ACHN (cell line): Measurements from ENCODE around the gene HEG1.

Experiments used
- DNase-seq: peaks from one replicate; pipeline ENCODE4 v3.0.0-alpha.2; 2015
- in situ Hi-C: cut with HindIII; loops from 2 replicates; pipeline ENCODE4 v1.10.0; 2017; ENCODE audit warnings: low sequenced_read_pairs, low pct_ligation_motif_present, low pct_unique_long_range_greater_than_20kb

Gene HEG1

DNA sequence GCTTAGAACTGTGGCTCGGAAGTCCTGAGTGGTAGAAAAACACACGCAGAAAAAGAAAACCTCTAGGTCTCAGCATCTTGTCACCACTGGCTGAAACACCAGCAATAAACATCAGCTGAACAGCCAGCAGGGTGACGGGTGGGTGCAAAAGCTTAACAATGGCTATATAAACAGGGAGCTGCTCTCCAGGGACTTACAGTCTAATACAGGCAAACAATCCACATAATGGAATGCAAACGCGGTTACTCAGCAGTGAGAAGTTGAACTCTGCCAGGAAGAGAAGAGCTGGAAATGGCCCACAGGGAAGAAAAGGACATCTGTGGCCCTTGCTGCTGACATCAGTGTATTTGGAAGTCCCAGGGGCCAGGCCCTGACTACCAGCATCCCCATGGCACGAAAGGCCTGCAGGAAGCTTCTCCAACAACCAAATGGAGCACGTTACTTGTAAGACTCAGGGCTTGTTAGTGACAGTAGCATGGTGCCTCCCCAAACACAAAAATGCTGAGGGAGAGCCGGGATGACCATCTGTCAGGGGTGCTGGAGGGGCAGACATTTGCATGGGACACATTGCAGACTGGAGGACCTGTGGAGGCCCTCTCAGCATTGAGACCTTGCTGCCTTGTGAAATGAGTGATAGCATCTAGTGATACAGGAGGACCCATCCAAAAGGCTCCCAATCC lies 3.0 kb downstream of the HEG1 start:
- in situ Hi-C loops: no loop called here
- DNase-seq: peak; percentile 51

- in situ Hi-C loops: no loop called here
- DNase-seq: peak; percentile 61
These were observed 3.8 kb downstream of the HEG1 start for GRCh38 chr3:125051715-125052581.

DNA sequence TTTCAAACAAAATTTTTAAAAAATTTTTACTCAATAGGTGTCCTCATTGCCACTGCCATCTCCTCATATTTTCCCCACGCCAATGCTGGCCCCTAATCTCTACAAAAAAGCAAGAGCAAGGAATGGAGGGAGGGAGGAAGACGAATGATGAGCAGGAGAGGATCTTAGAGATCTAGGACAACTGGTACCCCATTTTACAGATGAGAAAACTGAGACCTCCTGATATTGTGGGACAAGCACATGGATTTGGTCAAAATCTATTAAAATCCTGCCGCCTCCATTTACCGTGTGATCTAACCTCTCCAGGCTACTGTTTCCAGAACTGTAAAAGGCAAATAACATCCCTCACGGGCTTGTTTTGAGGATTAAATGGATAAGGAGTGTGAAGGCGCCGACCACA lies 4.6 kb downstream of the HEG1 start:
- DNase-seq: no peak
- in situ Hi-C loops: no loop called here

DNA sequence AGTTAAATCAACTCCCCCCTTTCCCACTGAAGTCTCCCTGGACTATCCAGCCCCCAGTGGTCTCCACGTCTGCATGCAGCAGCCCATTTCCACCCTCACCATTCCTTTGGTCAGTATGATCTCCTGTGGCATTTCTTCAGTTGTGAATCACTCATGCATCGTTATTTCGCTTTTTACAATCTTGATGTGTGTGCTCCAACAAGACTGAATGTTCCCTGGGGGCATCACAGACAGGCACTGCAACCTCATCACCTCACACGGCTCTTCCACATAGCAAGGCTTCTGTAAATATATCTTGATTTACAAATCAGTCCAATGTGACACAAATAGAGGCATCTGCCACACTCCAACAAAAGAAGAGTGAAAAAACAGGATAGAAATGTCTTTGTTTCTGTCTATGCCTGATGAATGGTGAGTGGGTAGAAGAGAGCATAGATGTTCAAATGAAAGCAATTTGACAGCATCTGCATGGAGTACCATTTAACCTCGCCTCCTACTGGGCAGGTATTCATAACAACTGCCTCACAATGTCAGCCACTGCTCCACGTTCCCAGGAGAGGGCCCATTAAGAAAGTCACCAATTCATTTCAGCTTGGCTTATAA lies 5.2 kb downstream of the HEG1 start:
- DNase-seq: no peak
- in situ Hi-C loops: no loop called here

DNA sequence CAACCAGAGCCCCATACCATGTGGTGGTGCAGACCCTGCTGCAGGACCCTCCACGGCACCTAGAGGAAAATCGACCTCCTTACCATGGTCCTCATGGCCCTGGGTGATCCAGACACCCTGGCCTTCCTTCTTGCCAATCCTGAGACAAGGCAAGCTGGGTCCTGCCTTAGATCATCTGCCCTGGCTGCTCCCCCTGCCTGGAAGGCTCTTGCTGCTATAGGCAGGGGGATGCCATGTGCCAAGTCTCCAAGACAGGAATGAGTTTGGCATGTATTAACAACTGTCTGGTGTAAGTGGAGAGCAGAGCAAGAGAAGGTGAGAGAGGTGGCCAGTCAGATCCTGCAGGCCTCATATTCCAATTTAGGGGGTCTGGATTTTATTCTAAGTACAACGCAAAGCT lies 7.5 kb downstream of the HEG1 start:
- in situ Hi-C loops: no loop called here

DNA sequence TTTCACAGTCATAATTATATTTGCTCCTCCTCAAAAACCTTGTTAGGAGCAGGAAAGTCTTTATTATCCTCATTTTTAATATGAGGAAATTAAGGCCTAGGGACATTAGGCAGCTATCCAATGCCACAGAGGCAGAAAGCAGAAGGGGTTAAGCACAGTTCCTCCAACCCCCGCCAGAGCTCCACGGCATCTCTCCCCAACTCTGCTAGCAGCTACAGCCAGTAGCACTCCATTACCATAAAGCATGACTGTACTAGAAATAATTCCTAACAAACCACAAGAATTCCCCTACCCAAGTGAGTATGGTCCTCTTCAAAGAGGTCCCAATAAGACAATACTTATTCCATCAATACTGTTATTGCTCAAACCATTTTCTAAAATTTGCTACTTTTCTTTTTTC lies 9.8 kb downstream of the HEG1 start:
- in situ Hi-C loops: no loop called here
- DNase-seq: peak; percentile 84

More for the DNA sequence above, 7.5 kb downstream of the HEG1 start:
- DNase-seq: no peak

GRCh38 chr3:125045194-125045593 lies 10.6 kb downstream of the HEG1 start:
- in situ Hi-C loops: no loop called here
- DNase-seq: no peak

DNA sequence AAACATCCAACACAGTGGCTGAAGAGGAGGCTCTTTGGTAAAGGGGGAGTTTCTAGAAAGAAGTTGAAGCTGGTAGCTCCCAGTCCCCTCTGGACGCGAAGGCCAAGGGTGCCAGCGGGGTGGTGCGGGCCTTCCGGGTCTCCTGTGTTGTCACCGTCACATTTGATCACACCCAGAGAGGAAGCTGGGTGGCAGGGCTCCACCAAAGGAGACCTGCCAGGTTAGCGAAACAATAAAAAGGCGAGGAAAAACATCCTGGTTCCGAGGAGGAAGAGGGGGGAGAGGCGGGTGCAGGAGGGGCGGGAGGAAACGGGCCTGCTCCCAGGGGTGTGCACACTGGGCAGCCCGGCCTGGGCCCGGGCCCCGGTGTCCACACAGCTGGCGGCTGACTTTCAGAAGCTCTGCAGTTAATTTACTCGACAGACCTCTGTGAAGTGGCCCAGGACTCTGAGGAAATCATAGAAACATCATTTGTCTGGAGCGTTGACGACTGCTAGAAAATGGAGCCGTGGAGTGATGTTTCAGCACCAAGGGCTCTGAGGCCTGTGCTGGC lies 12.1 kb downstream of the HEG1 start:
- in situ Hi-C loops: no loop called here

GRCh38 chr3:125042725-125043406 lies 12.9 kb downstream of the HEG1 start:
- DNase-seq: no peak
- in situ Hi-C loops: no loop called here

More for the DNA sequence above, 12.1 kb downstream of the HEG1 start:
- DNase-seq: no peak

DNA sequence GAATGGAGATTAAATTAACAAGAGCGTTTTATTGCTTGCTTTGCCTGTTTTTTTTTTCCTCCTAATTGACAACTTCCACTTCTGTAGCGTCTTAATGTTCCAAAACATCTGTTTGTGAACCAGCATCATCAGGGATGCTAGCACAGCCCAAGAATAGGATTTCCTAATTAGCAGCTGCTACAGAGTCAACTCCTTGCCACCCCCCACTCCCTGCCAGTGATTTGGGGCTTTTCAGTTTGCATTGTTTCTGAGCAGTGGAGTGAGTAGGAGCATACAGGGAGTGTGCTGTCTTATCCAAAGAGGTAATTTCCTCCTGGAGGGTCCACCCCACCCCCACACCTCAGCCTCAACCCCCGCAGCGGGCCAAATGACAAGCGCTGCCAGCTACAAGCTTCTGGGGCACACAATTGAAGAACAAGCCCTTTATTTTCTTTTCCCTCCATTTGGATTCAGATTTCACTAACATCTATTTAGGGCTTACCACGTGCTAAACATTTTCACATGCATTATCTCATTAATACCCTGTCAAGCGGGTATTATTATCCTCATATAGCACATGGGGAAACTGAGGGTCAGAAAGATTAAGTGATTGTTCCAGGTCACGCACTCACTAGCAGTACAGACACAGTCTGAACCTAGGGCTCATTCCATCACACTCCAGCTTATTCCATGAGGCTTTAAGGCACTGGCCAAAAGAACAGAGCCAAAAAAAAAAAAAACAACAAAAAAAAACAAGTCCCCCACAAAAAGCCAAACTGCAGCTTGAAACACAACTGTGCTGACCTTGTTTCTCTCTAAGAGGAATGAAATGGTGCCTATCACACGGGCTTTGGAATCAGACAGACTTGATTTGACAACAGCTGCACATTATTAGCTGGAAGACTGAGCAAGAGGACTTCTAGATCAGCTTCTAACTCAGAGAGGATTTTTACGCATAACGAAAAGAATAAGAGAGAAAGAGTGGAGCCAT lies 16.4 kb downstream of the HEG1 start:
- DNase-seq: no peak
- in situ Hi-C loops: no loop called here

GRCh38 chr3:125037498-125038150 lies 18.2 kb downstream of the HEG1 start:
- in situ Hi-C loops: no loop called here
- DNase-seq: no peak

DNA sequence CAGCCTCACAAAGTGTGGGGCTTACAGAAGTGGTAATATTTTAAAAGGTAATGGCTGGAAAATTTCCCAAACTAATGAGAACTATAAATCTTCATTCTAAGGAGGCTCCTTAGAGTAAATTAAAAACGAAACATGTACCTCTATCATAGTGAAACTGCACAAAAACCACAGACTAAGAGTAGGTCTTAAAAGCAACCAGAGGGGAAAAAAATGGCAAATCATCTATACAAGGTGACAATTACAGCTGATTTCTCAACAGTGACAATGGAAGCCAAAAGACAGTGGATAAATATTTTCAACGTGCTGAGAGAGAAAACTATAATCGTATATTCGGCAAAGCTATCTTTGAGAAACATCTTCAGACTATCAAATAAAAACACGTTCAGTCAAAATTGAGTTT lies 20.6 kb downstream of the HEG1 start:
- no peak for DNase-seq
- in situ Hi-C loops: no loop called here

GRCh38 chr3:125033616-125034015 lies 22.2 kb downstream of the HEG1 start:
- DNase-seq: no peak
- in situ Hi-C loops: no loop called here

DNA sequence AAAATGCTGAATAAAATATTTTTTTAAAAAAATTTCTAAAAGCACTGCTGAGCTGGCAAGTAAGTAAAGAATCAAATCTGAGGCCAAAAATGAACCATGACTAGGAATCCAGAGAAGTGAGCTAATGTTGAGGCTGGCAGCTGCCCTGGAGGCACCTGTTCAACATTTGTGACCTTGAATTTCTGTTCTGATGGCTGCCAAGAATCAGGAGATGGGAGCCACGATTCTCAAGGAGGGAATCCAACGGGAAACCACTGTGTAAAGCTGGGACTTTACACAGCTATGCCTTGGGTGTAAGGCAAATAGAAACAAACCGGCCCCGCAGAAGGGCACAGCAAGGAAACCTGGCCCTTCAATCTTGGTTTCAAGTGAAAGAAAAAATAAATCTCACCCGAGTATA lies 22.7 kb downstream of the HEG1 start:
- in situ Hi-C loops: no loop called here
- DNase-seq: no peak

DNA sequence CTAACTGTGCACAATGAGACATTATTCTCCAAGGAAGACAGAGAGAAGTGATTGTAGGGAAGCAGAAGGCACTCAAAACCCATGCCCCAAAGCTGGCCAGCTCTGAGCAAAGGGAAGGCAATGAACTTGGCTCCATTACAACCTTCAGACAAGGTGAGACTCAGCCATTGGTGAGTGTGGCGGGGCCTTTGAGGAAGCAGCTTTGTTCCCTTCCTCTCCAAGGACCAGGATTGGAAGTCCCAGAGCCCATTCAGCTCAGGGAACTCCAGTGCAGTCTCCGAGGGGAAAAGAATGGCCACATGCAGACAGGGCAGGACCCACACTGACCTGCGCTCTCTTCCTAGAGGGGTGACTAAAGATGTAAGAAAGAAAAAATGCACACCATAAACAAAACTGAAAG lies 23.1 kb downstream of the HEG1 start:
- DNase-seq: no peak
- in situ Hi-C loops: no loop called here

DNA sequence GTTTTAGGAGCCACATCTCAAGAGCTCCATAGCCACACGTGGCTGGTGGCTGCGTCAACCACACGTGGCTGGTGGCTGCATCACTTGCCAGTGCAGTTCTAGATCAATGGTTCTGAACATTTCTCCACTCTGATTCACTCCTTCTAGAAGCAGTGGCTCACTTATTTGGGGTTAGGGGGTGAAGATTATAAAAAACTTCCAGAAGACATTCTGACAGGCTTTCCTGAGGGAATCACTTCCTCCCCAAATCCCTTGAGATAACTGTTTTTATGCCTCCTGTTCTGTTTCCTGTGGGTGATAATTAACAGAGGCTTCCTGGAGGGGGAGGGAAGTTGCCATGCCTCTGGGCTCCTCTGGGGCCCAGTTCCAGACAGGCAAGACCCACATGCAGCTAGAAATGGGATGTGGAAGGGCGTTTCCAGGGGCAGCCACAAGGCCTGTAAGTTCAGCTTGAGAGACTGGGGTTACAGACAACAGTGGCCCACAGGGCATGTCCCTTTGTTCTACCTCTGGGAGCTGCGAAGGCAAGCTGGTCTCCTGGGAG lies 23.6 kb downstream of the HEG1 start:
- in situ Hi-C loops: no loop called here
- peak; percentile 71 for DNase-seq

- DNase-seq: no peak
- in situ Hi-C loops: no loop called here
These were observed 24.3 kb downstream of the HEG1 start for GRCh38 chr3:125031544-125031943.
